ENCODE results near the gene MAB21L4. TPM values are rescaled to one million over a fixed set of nuclear protein-coding genes. Genes with fewer than 3 reads are reported as not detected.

Gene MAB21L4
- total and polyA plus RNA-seq, 2 of the 8 experiments (the other 6 are each of a cell fraction or from before 2014, with no cell fraction given), result 0.11 TPM; not detected in 1

- Histone ChIP-seq H4K20me1 (replicated peaks in 1 of 2; ENCODE audit: control insufficient read depth in 1 of 2, insufficient read depth in 2 of 2, low read length in 2 of 2) (no peaks in the 10 kb centered on the region), H3K23me2 (ENCODE audit: low read depth, low read length) (no peaks in the 10 kb centered on the region), H4K5ac (ENCODE audit: insufficient read length, low read depth, low read length) (no peak overlapping the region), H3K18ac (ENCODE audit: extremely low read depth, low read length) (no peak overlapping the region), H2BK120ac (replicated peaks; ENCODE audit: low read depth, low read length) (no peak overlapping the region), H3K27ac (ENCODE audit: low read depth, low read length) (no peak overlapping the region), H3K23ac (ENCODE audit: insufficient read length) (no peak overlapping the region), H2AK5ac (ENCODE audit: low read depth, low read length) (no peak overlapping the region), H3K9ac (replicated peaks in 1 of 4; ENCODE audit: extremely low read depth in 1 of 4, low read depth in 3 of 4, low read length in 3 of 4) (no peak overlapping the region), H3K79me1 (ENCODE audit: low read depth, low read length) (no peaks in the 10 kb centered on the region), H3K4ac (replicated peaks; ENCODE audit: insufficient read length, low read depth, low read length) (no peak overlapping the region), H2BK20ac (ENCODE audit: low read length) (no peak overlapping the region), H3K4me2 (ENCODE audit: insufficient read depth in 1 of 2, low read depth in 2 of 2, low read length in 2 of 2) (no peak overlapping the region), H3K4me1 (replicated peaks in 1 of 4; ENCODE audit: control insufficient read depth in 3 of 4, insufficient read depth in 4 of 4, low read length in 3 of 4) (no peaks in the 10 kb centered on the region; a peak in 1 of 7 replicates), H2BK15ac (ENCODE audit: low read length) (no peak overlapping the region), H2AFZ (ENCODE audit: low read length) (no peak overlapping the region), H3K14ac (ENCODE audit: insufficient read length) (no peak overlapping the region), H2BK5ac (ENCODE audit: low read depth, low read length) (no peak overlapping the region), H3K36me3 (ENCODE audit: control insufficient read depth in 2 of 4, insufficient read depth in 4 of 4, low read length in 3 of 4) (no peaks in the 10 kb centered on the region), H4K8ac (ENCODE audit: extremely low read depth, insufficient read depth, low read length) (no peak overlapping the region), H3K27me3 (replicated peaks in 1 of 4; ENCODE audit: control insufficient read depth in 3 of 4, extremely low read depth in 1 of 4, insufficient read depth in 3 of 4, low read length in 3 of 4) (no peaks in the 10 kb centered on the region), H3K79me2 (ENCODE audit: control insufficient read depth in 1 of 2, insufficient read depth in 2 of 2, low read length in 2 of 2) (no peaks in the 10 kb centered on the region), H3K56ac (replicated peaks; ENCODE audit: insufficient read length, low read depth, low read length) (no peak overlapping the region), H3K4me3 (ENCODE audit: extremely low read depth in 1 of 4, insufficient read depth in 2 of 4, low read depth in 3 of 4, low read length in 4 of 4) (no peak overlapping the region), H4K91ac (replicated peaks; ENCODE audit: insufficient read length, low read length) (no peak overlapping the region), H3K9me3 (ENCODE audit: insufficient read depth in 2 of 2, low read depth in 1 of 2, low read length in 1 of 2) (no peaks in the 10 kb centered on the region), H2BK12ac (ENCODE audit: low read depth, low read length) (no peak overlapping the region)
- DNase-seq (ENCODE audit: low read depth in 1 of 2, low spot score in 2 of 2) (no peak), FAIRE-seq (no peak)
- POLR2A ChIA-PET (ENCODE audit: partially characterized antibody), result no interaction called here
- WGBS, 2 experiments (ENCODE audit: extremely low coverage in 1 of 2, insufficient coverage in 1 of 2, insufficient read length in 1 of 2, insufficient replicate concordance in 2 of 2, low coverage in 1 of 2, low lambda C conversion rate in 2 of 2, missing lambda C conversion rate in 1 of 2), result 85% methylated on average over 11 of the region's 12 CpGs; no CpG with 5 or more reads in 1 of the 2 experiments
- CTCF ChIA-PET (ENCODE audit: partially characterized antibody), result interaction anchor here (1.3 to 2.4 kb wide), 4 partner anchors 11 to 40 kb away, joined by 3 to 7 read pairs (median 6); no protein-coding TSS in a partner anchor
- TF ChIP-seq CTBP2 (IDR thresholded peaks at IDR 0.05; ENCODE audit: borderline replicate concordance, insufficient read depth, insufficient read length, low read length), result no peak
Observed at GRCh38 chr2:240874715-240875227, 21.2 kb downstream of the MAB21L4 start.

All from H1 (cell line).